ENCODE measurements around the gene MYZAP. TPM values are rescaled to one million over a fixed set of nuclear protein-coding genes. Genes with fewer than 3 reads are reported as not detected.

The MYZAP gene
- total and polyA plus RNA-seq, 9 of the 15 experiments (the other 6 are each of a cell fraction or from before 2014, with no cell fraction given): 0.03 TPM; not detected in 8

GRCh38 chr15:57647071-57647790 lies 55.5 kb downstream of the MYZAP start (continued):
- no peak for TF ChIP-seq TEAD1 (CRISPR knock-in tag; IDR thresholded peaks at IDR 0.05)

- no peaks in the 10 kb centered on the region; the same call in 1 of the 2 replicates for H3K9me3 ChIP-seq (replicated peaks; ENCODE audit: control insufficient read depth, insufficient read depth, low read depth, low read length)
- H3K27me3 ChIP-seq (ENCODE audit: control insufficient read depth in 2 of 2, insufficient read depth in 2 of 2, low read length in 2 of 2): peaks cover 0 to 12% of the 10 kb centered on the region in 2 experiments; a peak in 4 of 5 replicates
- intact Hi-C loops (cut with micrococcal nuclease): no loop called here
- WGBS (ENCODE audit: insufficient coverage, low coverage, missing lambda C conversion rate): 0% methylated on average over 3 of the region's 3 CpGs
- no peaks in the 10 kb centered on the region for H3K36me3 ChIP-seq (ENCODE audit: control insufficient read depth, insufficient read depth, low read length)
- H3K4me2 ChIP-seq (ENCODE audit: insufficient read depth, low read length): no peak overlapping the region
- in situ Hi-C loops (cut with MboI): no loop called here
- no peaks in the 10 kb centered on the region for H3K9me1 ChIP-seq (ENCODE audit: control insufficient read depth, insufficient read depth, low read length)
- H3K4me1 ChIP-seq (replicated peaks in 1 of 2; ENCODE audit: control insufficient read depth in 2 of 2, insufficient read depth in 2 of 2, low read length in 2 of 2): no peaks in the 10 kb centered on the region
- ChIA-PET POLR2A (no interaction called here), CTCF (ENCODE audit: low intra/inter-chr PET ratio) (no interaction called here)
- no peak overlapping the region for H3K4me3 ChIP-seq
- FAIRE-seq (no peak), DNase-seq (ENCODE audit: extremely low read depth in 1 of 4, low spot score in 3 of 4) (no peak), ATAC-seq (no peak)
- TF ChIP-seq MEIS2 (IDR thresholded peaks at IDR 0.05; ENCODE audit: partially characterized antibody) (peak; percentile 57), ATF1 (CRISPR knock-in tag; IDR thresholded peaks at IDR 0.05) (no peak), ATF1 (tag; IDR thresholded peaks at IDR 0.05) (no peak), RBM34 (IDR thresholded peaks at IDR 0.05; ENCODE audit: borderline replicate concordance, insufficient read depth, low read length) (no peak), MBD2 (IDR thresholded peaks at IDR 0.05; ENCODE audit: borderline replicate concordance, low read depth) (no peak), ZNF764 (CRISPR knock-in tag; IDR thresholded peaks at IDR 0.05; ENCODE audit: low read depth) (no peak), ZNF232 (CRISPR knock-in tag; IDR thresholded peaks at IDR 0.05) (no peak), PBX2 (CRISPR knock-in tag; IDR thresholded peaks at IDR 0.05; ENCODE audit: low read depth) (no peak), PBX2 (tag; conservative IDR thresholded peaks at IDR 0.05; ENCODE audit: low read depth) (peak; percentile 74), ZBTB17 (CRISPR knock-in tag; IDR thresholded peaks at IDR 0.05) (no peak), RBM14 (IDR thresholded peaks at IDR 0.05; ENCODE audit: borderline replicate concordance, insufficient read depth, low read depth, low read length) (no peak), ARID3A (IDR thresholded peaks at IDR 0.05; ENCODE audit: borderline replicate concordance, low read depth, low read length) (no peak), TAF1 (IDR thresholded peaks at IDR 0.05; ENCODE audit: control insufficient read depth, extremely low read depth, insufficient read depth, low read length, severe bottlenecking) (no peak), NR2F6 (CRISPR knock-in tag; IDR thresholded peaks at IDR 0.05) (no peak), ZNF436 (CRISPR knock-in tag; IDR thresholded peaks at IDR 0.05) (no peak), PKNOX1 (IDR thresholded peaks at IDR 0.05) (peak; percentile 37; the same call in 1 of the 2 replicates)
- no peak overlapping the region for H3K27ac ChIP-seq (ENCODE audit: extremely low read depth, low read depth, low read length)
- H4K20me1 ChIP-seq (replicated peaks; ENCODE audit: control insufficient read depth, insufficient read depth, low read length): no peaks in the 10 kb centered on the region
- no peak overlapping the region for H3K9ac ChIP-seq (ENCODE audit: insufficient read depth in 1 of 2, low read depth in 2 of 2, low read length in 2 of 2)
- no peak overlapping the region for H2AFZ ChIP-seq (ENCODE audit: low read depth, low read length)
- no TSS peak for BruUV-seq (replicated peaks)
- H3K79me2 ChIP-seq (ENCODE audit: control insufficient read depth, insufficient read depth, low read length): no peaks in the 10 kb centered on the region
These were observed 56.1 kb downstream of the MYZAP start for GRCh38 chr15:57647791-57648130.
